GM18505 (cell line): Measurements from ENCODE around the gene LMO3.

ENCODE experiments used
- ATAC-seq: cut with Tn5 transposase; IDR thresholded peaks from one replicate; pipeline ENCODE4 v1.9.1; 2021; ENCODE audit not compliant: unreplicated experiment
- POLR2A ChIP-seq: IDR thresholded peaks from 4 replicates; pipeline ENCODE4 v1.6.1; 2011; ENCODE audit warnings: borderline replicate concordance; ENCODE audit not compliant: insufficient read depth, insufficient read length; ENCODE audit errors: extremely low read depth

LMO3 gene

GRCh38 chr12:16586350-16587109 lies 19.4 kb downstream of the LMO3 start:
- no peak for ATAC-seq

GRCh38 chr12:16585781-16586180 lies 20.2 kb downstream of the LMO3 start:
- no peak for TF ChIP-seq POLR2A
- no peak for ATAC-seq

More at GRCh38 chr12:16586350-16587109, 19.4 kb downstream of the LMO3 start:
- no peak for TF ChIP-seq POLR2A

GRCh38 chr12:16583969-16584745 lies 21.8 kb downstream of the LMO3 start:
- ATAC-seq, result no peak

GRCh38 chr12:16581416-16581815 lies 24.5 kb downstream of the LMO3 start:
- no peak for TF ChIP-seq POLR2A

More at GRCh38 chr12:16583969-16584745, 21.8 kb downstream of the LMO3 start:
- no peak for TF ChIP-seq POLR2A

GRCh38 chr12:16579041-16579440 lies 26.9 kb downstream of the LMO3 start:
- TF ChIP-seq POLR2A, result no peak
- ATAC-seq, result no peak

More at GRCh38 chr12:16581416-16581815, 24.5 kb downstream of the LMO3 start:
- ATAC-seq, result no peak

GRCh38 chr12:16573398-16574077 lies 32.4 kb downstream of the LMO3 start:
- no peak for TF ChIP-seq POLR2A
- no peak for ATAC-seq

- no peak for TF ChIP-seq POLR2A
- ATAC-seq, result peak; percentile 61
Measured at GRCh38 chr12:16568873-16569272, 37.1 kb downstream of the LMO3 start.

- no peak for ATAC-seq
- no peak for TF ChIP-seq POLR2A
Measured at GRCh38 chr12:16564675-16565074, 41.3 kb downstream of the LMO3 start.

GRCh38 chr12:16563504-16563903 lies 42.5 kb downstream of the LMO3 start:
- no peak for ATAC-seq
- TF ChIP-seq POLR2A, result no peak

GRCh38 chr12:16562921-16563320 lies 43.0 kb downstream of the LMO3 start:
- ATAC-seq, result no peak

GRCh38 chr12:16562435-16562834 lies 43.5 kb downstream of the LMO3 start:
- ATAC-seq, result no peak

More at GRCh38 chr12:16562921-16563320, 43.0 kb downstream of the LMO3 start:
- TF ChIP-seq POLR2A, result no peak

GRCh38 chr12:16560273-16560672 lies 45.7 kb downstream of the LMO3 start:
- no peak for ATAC-seq
- TF ChIP-seq POLR2A, result no peak

More at GRCh38 chr12:16562435-16562834, 43.5 kb downstream of the LMO3 start:
- TF ChIP-seq POLR2A, result no peak

- no peak for TF ChIP-seq POLR2A
- ATAC-seq, result no peak
Measured at GRCh38 chr12:16555630-16556029, 50.3 kb downstream of the LMO3 start.
